NT2/D1 (cell line): ENCODE results near the gene GLYR1.

Source experiments
- YY1 ChIP-seq: IDR thresholded peaks from 2 replicates; pipeline ENCODE4 v1.6.1; 2011; ENCODE audit not compliant: insufficient read length, insufficient read depth
- ZNF274 ChIP-seq: IDR thresholded peaks from 2 replicates; pipeline ENCODE4 v1.6.1; 2011; ENCODE audit warnings: mild to moderate bottlenecking, low read depth, low read length

DNA sequence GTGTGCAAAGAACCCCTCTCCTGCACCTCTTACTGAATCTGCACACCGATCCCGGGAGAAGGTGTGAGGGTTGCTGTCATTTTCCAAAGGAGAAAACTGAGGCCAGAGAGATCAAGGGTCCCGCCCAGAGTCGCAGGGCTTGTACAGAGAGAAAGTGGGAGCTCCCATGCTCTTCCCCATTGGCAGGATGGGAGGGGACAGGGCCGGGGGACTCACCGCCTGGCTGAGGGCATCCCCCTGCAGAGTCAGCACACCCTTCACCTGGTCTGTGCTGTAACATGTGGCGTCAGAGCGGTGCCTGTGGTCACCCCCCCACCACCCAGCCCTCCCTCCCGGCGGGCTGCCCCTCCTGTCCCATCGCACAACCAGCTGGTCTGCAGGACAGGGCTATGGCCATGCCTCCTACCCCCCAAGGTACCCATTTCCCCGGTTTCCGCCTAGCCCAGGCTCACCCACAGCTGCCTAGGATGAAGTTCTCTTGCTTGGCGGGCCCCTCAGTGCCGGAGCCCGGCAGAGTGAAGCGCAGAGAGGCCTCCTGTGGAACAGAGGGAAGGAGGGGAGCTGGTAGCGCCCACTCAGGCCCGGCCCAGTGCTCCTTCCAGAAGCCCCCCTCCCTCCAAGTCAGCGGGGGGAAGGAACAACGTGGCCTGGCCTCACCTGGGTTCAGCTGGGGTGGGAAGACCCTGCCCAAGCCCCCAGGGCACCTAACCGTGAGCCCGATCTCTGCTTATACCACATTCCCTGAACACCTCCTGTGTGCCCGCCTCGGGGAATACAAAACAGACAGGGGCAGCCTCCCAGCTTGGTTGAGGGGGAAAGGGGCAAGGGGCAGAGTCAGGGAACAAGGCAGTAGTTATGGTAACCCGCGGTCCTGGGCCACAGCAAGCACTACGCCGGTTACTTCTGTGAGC is 45.8 kb downstream of the GLYR1 start:
- no peak for TF ChIP-seq ZNF274
- no peak for TF ChIP-seq YY1
